ENCODE results near the gene ASTE1.
"Not testable (repeated sequence)": the region's sequence is repeated elsewhere in the genome, so short reads cannot be mapped to it uniquely, and the experiment has no call there.

The ASTE1 gene, protein sequence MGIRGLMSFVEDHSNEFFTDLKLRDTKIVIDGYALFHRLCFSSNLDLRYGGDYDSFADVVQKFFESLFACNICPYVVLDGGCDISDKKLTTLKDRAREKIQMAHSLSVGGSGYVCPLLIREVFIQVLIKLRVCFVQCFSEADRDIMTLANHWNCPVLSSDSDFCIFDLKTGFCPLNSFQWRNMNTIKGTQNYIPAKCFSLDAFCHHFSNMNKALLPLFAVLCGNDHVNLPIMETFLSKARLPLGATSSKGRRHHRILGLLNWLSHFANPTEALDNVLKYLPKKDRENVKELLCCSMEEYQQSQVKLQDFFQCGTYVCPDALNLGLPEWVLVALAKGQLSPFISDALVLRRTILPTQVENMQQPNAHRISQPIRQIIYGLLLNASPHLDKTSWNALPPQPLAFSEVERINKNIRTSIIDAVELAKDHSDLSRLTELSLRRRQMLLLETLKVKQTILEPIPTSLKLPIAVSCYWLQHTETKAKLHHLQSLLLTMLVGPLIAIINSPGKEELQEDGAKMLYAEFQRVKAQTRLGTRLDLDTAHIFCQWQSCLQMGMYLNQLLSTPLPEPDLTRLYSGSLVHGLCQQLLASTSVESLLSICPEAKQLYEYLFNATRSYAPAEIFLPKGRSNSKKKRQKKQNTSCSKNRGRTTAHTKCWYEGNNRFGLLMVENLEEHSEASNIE

GRCh38 chr3:131026321-131027151 is at the start of gene ASTE1, which contains the start of gene NEK11:
ASTE1 (minus strand) TSS chr3:131026825; CDS start chr3:131025306, 1,519 bp downstream.
NEK11 (plus strand) TSS chr3:131026877; CDS start chr3:131029709, 2,832 bp downstream.
- peak; percentile 89 for DNase-seq

- no peak for DNase-seq
These were observed 49.2 kb upstream of the ASTE1 start for GRCh38 chr3:131075632-131076328.

DNA sequence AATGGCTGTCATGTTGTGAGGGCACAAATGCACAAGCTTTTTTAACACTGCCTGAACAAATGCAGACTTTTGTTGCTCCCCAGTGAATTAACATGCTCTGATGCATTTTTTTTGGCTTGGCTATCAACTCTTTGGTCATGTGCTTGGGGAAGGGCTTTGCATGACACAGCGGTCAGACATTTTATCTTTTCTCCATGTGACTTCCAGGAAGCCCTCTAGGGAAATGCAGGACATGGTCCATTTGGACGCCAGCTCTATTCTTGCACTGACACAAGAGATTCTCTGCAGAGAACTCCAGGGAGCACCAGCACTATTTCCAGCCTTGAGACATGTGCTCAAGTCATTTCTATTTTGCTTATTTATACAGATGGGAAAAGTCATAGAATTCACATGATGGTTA is 46.2 kb upstream of the ASTE1 start:
- DNase-seq: no peak

DNA sequence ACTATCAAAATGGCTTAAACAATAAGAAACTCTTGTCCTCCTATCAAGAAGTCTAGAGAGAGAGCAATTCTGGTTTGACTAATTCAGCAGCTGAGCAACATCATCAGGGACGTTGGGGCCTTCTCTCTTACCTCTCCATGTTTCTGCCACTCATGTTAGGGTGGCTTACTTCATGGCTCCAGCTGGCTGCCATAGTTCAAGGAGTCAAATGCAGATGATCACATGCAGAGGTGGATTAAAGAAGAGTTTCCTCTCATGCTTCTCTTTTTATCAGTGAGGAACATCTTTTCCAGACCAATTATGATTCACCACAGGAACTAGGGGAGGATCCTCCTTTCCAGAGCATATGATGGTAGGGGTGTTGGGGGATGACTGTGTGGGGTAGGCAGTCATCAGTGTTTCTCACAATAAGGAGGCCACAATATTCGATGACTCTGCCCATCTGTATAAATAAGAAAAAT is 45.5 kb upstream of the ASTE1 start:
- no peak for DNase-seq

GRCh38 chr3:131067983-131068382 is 41.4 kb upstream of the ASTE1 start:
- no peak for DNase-seq

GRCh38 chr3:131053043-131053859 is 26.6 kb upstream of the ASTE1 start:
- DNase-seq: no peak

DNA sequence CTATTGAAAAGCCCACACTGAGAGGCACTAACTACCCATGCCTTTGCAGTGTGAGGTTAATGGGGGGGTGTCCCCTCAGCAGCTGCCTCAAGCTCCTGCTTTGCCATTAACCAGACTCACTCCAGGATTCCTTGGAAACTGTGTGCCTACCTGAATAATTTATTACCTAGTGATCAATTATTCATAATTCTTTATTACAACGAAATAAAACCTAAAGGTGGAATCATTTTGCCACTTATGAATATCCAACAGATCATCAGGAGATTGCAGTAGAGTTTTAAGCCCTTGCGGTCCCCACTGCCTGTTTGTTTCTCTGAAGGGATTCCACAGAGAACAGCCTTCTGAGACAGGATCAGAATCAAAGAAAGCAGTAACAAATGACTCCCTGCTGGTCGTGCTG is 23.4 kb upstream of the ASTE1 start:
- no peak for DNase-seq

GRCh38 chr3:131048030-131048429 is 21.4 kb upstream of the ASTE1 start:
- DNase-seq: no peak

DNA sequence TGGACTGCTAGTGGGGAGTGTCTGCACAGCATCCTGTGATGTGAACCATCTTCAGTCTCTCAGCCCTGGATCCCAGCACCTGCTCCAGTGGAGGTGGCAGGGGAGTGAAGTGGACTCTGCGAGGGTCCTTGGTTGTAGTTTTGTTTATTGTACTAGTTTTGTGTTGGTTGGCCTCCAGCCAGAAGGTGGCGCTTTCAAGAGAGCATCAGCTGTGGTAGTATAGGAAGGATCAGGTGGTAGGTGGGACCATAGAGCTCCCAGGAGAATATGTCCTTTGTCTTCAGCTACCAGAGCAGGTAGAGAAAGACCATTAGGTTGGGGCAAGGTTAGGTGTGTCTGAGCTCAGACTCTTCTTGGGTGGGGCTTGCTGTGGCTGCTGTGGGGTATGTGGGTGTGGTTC is 21.0 kb upstream of the ASTE1 start:
- DNase-seq: no peak

DNA sequence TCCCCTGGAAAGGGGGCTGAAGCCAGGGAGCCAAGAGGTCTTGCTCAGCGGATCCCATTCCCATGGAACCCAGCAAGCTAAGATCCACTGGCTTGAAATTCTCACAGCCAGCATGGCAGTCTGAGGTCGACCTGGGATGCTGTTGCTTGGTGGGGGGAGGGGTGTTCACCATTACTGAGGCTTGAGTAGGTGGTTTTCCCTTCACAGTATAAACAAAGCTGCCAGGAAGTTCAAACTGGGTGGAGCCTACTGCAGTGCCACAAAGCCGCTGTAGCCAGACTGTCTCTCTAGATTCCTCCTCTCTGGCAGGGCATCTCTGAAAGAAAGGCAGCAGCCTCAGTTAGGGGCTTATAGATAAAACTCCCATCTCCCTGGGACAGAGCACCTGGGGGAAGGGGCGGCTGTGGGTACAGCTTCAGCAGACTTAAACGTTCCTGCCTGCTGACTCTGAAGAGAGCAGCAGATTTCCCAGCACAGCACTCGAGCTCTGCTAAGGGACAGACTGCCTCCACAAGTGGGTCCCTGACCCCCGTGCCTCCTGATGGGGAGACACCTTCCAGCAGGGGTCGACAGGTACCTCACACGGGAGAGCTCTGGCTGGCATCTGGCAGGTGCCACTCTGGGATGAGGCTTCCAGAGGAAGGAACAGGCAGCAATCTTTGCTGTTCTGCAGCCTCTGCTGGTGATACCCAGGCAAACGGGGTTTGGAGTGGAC is 15.8 kb upstream of the ASTE1 start:
- DNase-seq: not testable (repeated sequence)

GRCh38 chr3:131038326-131038725 is 11.7 kb upstream of the ASTE1 start:
- DNase-seq: no peak

DNA sequence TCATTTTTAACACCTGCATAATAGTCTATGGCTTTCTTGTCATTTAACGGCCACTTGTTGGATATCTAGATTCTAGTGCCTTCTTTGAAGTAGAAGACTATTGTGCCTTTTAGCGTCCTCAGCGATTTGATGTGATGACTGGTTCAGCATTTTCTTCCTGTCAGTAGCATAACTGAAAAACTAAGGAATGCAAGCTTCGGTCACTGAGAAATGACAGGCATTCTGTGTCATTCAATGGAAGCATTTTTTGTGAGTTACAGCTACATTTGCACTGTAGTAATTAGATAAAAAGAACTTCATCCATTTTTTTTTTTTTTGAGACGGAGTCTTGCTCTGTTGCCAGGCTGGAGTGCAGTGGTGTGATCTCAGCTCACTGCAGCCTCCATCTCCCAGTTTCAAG is 10.4 kb upstream of the ASTE1 start:
- no peak for DNase-seq

DNA sequence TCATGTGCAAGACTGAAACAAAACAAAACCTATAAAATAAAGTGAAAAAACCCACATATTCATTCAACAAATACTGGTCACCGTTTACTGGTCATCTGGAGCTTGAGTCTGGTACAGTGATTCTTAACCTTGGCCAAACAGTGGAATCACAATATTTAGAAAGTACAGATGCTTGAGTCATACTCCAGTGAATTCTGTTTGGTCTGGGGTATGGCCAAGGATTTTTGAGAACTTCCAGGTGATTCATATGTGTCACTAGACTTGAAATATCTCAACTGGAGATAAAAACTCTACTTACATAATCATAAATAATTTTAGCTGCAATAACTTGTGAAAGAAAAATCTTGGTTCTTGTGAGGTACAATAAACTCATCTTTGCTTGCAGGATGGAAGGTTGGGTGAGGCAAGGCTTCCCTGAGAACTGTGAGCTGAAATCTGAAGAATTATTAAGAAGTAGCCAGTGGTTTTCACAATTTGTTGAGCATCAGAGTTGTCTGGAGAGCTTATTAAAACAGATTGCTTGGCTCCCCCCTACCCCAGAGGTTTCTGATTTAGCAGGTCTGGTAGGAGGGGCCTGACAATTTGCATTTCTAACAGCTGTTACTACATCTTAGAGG is 9.7 kb upstream of the ASTE1 start:
- no peak for DNase-seq

DNA sequence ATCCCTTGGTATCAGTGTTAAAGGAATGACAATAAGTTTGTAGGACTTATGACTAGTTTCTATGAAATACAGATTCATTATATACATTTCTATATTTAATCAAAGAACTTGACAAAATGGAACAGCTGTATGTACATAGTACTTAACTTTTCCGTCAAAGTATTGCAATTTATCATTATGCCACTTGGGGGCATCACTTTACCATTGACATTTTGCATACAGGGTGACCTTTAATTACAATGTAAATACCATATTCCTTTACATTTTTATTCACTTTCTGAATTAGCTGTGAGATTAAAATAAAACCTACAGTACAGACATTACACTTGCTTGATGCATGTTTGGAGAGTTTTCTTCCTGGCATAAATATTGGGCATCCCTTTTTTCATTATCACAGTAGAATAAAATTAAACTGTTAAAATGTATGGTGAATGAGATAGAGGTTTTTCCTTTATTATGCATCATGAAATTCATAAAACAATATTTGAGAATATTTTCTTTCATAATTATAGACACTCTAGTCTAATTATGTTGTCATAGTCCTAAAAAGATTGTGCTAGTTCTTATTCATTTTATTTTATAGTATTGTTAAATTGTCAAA is 7.0 kb upstream of the ASTE1 start:
- no peak for DNase-seq

- DNase-seq: no peak
These were observed 5.0 kb upstream of the ASTE1 start for GRCh38 chr3:131031660-131032059.

GRCh38 chr3:131028844-131029243 is 2.2 kb upstream of the ASTE1 start:
- no peak for DNase-seq

DNA sequence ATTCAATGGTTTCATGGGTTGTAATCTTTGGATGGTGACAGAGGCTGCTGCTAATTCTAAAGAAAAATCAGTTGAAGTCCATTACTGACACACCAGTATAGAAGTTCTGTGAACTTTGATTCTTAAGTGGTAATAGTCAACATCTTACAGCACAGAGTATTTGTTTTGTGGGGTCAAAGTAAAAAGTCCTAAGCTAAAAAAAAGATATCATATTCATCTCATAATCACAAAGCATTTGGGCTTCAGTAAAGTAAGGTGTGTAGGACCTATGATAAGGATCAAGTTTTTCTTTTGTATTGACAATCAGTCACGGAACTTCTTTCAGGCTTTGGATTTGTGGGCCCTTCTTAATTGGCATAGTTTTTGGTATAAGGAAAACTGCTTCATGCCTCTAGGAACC is 1.1 kb downstream of the ASTE1 start:
- no peak for DNase-seq

DNA sequence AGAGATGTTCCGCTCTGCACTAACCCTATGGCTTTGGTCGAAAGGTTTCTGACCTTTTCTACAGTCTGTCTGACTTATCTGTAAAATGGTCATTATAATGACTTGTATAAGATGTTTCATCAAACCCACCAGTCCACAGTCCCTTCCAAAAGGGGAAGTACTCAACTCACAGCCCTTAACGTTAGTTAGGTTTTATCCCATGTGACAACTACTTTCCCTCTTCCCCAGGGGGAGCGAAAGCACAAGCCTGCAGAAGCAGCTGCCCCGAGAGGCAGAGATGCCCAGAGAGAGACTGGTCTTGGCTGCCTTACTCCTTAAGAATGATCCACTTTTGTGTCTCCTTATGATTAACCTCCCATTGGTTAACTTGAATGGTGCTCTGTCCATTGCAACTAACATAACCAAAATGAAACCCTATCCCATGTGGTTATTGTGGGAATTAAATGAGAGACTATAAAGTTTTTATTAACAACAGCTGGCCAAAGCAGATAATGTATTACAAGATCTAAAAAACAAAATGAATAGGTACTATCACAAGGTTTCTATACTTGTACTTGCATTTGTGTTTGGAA is 6.4 kb downstream of the ASTE1 start:
- DNase-seq: no peak

DNA sequence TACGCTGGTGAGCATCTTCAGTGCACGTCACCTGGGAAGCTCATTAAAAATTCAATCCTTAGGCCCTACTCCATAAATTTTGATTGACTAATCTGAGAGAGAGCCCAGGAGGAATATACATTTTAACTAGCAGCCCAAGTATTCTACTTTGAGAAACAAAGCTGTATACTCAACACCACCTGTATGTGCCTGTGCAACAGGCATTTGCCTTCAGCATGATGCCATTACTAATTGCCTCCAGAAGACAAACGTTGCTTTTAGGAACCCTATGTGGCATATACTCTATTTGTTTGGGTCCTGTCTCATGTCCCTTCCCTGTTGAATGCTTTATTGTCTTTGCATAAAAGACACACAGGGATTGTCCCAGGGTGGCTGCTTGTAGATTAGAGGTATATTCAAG is 7.7 kb downstream of the ASTE1 start:
- no peak for DNase-seq

DNA sequence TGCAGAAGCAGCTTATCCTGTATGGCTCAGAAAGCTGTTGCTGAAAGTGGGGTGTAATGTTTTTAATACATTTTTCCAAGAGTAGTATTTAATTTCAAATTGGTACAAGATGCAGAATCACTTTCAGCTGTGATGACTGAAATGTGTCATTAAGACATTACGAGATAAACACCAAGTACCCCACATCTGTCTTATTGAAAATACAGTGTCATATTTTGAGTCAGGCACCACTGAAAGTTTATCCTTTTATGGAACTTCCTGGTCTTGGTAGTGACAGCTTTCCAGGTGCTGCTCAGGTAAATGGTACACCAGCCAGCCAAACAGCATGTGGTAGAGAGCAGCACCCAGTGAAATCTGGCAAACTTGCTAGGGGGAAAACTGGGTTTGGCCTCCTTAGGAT is 16.9 kb downstream of the ASTE1 start:
- no peak for DNase-seq

Measured in stimulated activated CD4-positive, alpha-beta T cell treated with anti-CD3 and anti-CD28 coated beads, Interleukin-4, amount 100 ng/mL, for 1 hour (primary cell).